ENCODE measurements around the gene LPCAT1.

The LPCAT1 gene

DNA sequence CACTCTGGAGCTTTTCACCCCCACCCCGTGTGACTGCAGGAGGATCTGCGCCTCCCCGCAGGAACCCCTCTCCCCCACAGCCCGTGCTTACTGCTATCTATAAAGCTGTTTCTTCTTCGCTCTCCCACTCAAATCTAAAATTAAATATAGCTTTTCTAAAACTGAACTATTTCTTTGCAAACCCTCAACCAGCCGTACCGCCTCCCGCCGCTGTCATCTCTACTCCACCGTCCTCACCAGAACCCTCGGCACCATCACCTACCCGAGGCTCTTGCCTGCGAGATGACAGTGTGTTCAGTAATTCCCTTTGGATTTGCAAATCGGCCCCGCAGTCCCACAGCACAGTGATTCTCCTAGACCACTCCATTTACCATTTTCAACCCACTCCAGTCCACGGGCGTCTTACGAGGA lies 13.6 kb downstream of the LPCAT1 start:
- in situ Hi-C loops (cut with MboI; ENCODE audit: low pct_unique_long_range_greater_than_20kb, low sequenced_read_pairs, unreplicated experiment) = no loop called here
- TF ChIP-seq, protein P1, sequence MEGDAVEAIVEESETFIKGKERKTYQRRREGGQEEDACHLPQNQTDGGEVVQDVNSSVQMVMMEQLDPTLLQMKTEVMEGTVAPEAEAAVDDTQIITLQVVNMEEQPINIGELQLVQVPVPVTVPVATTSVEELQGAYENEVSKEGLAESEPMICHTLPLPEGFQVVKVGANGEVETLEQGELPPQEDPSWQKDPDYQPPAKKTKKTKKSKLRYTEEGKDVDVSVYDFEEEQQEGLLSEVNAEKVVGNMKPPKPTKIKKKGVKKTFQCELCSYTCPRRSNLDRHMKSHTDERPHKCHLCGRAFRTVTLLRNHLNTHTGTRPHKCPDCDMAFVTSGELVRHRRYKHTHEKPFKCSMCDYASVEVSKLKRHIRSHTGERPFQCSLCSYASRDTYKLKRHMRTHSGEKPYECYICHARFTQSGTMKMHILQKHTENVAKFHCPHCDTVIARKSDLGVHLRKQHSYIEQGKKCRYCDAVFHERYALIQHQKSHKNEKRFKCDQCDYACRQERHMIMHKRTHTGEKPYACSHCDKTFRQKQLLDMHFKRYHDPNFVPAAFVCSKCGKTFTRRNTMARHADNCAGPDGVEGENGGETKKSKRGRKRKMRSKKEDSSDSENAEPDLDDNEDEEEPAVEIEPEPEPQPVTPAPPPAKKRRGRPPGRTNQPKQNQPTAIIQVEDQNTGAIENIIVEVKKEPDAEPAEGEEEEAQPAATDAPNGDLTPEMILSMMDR (IDR thresholded peaks at IDR 0.05; ENCODE audit: extremely low read depth, insufficient read depth, missing control alignments) = no peak
- DNase-seq (ENCODE audit: low spot score) = no peak

DNA sequence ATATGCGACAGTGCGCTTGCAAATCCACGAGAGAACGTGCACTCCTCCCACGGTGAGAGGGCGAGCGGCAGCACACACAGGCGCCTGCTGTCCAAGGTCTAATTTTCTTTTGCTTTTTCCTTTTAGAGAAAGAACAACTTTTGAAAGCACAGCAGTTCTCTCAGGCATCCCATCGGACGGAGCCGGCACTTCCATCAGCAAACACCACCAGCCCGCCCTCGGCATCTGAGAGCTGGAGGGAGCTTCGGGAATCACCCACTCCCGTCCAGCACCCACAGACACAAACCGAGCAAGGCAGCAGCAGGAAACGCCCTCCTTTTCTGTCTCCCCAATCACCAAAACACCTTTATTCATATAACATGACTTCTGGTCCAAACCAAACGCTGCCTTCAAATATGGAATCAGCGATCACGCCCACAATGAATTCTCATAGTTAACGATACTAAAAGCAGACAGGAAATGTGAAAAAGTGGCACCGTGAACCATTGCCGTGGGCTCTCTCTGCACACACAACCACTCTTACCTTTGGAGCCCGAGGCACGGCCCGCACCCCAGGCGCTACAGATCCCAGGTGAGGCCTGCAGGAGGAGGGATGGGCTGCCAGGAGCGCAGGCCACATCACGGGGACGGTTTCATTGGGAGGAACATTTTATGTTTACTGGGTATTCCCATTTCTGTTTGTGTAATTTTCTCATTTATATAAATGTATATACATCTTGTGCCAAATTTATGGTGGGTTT lies 14.2 kb downstream of the LPCAT1 start:
- no peak for DNase-seq (ENCODE audit: low spot score)
- in situ Hi-C loops (cut with MboI; ENCODE audit: low pct_unique_long_range_greater_than_20kb, low sequenced_read_pairs, unreplicated experiment) = no loop called here
- TF ChIP-seq, protein P1 (IDR thresholded peaks at IDR 0.05; ENCODE audit: extremely low read depth, insufficient read depth, missing control alignments) = no peak

DNA sequence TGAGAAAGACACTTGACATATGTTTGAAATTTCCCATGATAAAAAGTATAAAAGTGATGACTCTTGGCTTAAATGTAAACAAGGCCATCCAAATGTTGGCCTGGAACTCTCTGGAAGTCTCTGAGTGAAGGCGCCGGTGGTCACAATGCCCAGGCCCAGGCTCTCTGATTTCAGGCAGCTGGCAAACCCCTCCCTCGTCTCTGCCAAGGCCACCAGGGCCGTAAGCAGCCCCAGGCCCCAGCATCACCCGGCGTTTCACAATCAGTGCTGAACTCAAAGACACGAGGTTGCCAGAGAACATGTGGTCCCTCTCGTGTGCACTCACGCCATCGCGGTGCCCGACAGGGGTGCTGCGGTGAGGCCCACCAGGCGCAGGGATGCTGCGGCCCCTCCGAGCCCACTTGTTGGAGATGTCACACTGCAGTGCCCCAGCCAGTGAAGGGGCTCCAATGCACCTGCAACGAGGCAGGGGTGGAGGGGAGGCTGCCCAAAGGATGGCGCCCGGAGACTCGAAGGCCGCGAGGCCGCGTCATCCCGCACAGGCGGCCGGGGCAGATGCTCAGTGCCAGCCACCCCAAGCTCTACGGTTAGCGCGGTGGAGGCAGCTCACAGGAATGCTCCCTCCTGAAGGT lies 15.0 kb downstream of the LPCAT1 start:
- DNase-seq (ENCODE audit: low spot score) = no peak
- in situ Hi-C loops (cut with MboI; ENCODE audit: low pct_unique_long_range_greater_than_20kb, low sequenced_read_pairs, unreplicated experiment) = no loop called here
- TF ChIP-seq, protein P1 (IDR thresholded peaks at IDR 0.05; ENCODE audit: extremely low read depth, insufficient read depth, missing control alignments) = no peak

DNA sequence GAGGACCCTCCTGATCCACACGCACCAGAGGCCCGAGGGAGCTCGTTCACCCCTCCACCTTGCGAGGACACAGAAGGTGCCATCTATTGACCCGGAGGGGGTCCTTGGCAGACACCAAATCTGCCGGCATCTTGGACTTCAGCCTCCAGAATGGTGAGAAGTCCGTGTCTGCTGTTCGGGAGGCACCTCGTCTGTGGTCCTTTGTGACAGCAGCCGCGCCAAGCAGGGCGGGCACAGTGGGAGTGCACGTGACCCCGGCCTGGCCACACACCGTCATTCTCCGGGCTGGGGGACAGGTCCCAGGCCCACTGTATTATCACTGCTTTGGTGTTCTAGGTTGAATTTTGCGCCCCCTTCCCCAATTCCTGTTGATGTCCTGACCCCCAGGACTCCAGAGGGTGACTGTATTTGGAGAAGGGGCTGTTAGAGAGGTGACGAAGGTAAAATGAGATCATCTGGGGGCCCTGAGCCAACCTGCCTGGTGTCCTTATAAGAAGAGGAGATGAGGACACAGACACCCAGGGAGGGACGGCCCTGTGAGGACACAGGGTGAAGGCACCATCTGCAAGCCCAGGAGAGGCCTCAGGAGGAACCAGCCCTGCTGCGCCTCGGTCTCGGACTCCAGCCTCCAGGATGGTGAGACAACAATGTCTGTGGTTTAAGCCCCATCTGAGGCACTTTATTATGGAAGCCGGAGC lies 15.7 kb downstream of the LPCAT1 start:
- TF ChIP-seq, protein P1 (IDR thresholded peaks at IDR 0.05; ENCODE audit: extremely low read depth, insufficient read depth, missing control alignments) = no peak
- no peak for DNase-seq (ENCODE audit: low spot score)
- in situ Hi-C loops (cut with MboI; ENCODE audit: low pct_unique_long_range_greater_than_20kb, low sequenced_read_pairs, unreplicated experiment) = no loop called here

DNA sequence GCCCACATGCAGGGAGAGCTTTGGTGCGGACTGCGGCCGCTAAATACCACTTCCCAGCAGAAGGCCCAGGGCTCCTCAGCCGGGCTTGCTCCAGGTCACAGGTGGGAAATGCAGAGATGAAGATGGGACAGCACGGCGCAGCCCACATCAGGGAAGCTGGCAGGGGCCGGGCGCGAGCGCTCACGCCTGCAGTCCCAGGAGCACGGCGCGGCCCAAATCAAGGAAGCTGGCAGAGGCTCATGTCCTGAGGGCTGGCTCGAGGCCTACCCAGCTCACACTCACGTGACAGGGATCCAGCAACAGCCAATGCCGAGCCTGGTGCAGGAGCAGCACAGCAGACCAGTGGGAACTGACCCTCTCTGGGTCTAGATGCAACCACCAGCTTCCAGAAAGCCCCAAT lies 16.3 kb downstream of the LPCAT1 start:
- DNase-seq (ENCODE audit: low spot score) = no peak
- TF ChIP-seq, protein P1 (IDR thresholded peaks at IDR 0.05; ENCODE audit: extremely low read depth, insufficient read depth, missing control alignments) = no peak
- in situ Hi-C loops (cut with MboI; ENCODE audit: low pct_unique_long_range_greater_than_20kb, low sequenced_read_pairs, unreplicated experiment) = no loop called here

DNA sequence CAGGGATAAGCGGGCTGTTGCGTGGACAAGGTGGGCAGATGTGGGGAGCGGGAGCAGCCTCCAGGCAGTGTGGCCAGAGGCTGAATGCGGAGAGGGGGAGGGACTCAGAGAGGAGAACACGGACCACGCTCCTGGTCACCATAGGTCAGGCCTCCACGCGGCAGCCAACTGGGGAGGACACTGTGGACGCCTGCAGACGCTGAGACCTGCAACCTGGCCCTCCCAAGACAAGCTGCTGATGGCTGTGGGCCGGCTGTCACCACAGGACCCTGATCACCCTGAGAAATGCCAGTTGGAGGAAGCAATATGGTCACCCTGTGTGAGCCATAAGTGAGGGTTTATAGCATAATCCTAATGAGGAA lies 16.8 kb downstream of the LPCAT1 start:
- TF ChIP-seq, protein P1 (IDR thresholded peaks at IDR 0.05; ENCODE audit: extremely low read depth, insufficient read depth, missing control alignments) = no peak
- in situ Hi-C loops (cut with MboI; ENCODE audit: low pct_unique_long_range_greater_than_20kb, low sequenced_read_pairs, unreplicated experiment) = no loop called here
- no peak for DNase-seq (ENCODE audit: low spot score)
